ENCODE data around the gene SBF2.

Gene SBF2

GRCh38 chr11:9980931-9981330 is 313.1 kb downstream of the SBF2 start:
- TF ChIP-seq, protein P1, sequence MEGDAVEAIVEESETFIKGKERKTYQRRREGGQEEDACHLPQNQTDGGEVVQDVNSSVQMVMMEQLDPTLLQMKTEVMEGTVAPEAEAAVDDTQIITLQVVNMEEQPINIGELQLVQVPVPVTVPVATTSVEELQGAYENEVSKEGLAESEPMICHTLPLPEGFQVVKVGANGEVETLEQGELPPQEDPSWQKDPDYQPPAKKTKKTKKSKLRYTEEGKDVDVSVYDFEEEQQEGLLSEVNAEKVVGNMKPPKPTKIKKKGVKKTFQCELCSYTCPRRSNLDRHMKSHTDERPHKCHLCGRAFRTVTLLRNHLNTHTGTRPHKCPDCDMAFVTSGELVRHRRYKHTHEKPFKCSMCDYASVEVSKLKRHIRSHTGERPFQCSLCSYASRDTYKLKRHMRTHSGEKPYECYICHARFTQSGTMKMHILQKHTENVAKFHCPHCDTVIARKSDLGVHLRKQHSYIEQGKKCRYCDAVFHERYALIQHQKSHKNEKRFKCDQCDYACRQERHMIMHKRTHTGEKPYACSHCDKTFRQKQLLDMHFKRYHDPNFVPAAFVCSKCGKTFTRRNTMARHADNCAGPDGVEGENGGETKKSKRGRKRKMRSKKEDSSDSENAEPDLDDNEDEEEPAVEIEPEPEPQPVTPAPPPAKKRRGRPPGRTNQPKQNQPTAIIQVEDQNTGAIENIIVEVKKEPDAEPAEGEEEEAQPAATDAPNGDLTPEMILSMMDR (IDR thresholded peaks at IDR 0.05; ENCODE audit: low read depth, low read length): no peak
- TF ChIP-seq POLR2A (IDR thresholded peaks at IDR 0.05; ENCODE audit: extremely low read depth, insufficient read length): no peak
- DNase-seq (ENCODE audit: low read depth): no peak
- no peak overlapping the region for H3K4me3 ChIP-seq (ENCODE audit: low read depth, low read length)

DNA sequence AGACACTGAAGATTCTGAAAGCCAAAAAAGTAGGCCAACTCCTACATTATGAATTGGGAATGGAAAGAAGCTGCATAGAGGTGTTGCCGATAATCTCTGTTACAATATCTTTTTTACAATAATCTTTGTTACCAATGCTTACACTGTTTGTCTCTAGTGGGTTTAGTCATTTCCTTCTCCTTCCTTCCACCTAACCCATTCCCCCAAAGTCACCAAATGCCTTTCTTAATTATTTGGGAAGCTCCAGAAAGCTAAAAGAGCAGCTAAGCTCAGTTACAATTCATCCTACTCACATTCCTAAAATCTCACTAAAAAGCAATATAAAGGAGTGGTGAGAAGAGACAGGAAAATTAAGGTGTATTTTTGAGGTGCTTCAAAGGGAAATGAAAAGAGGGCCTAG is 316.5 kb downstream of the SBF2 start:
- no peak for TF ChIP-seq POLR2A (IDR thresholded peaks at IDR 0.05; ENCODE audit: extremely low read depth, insufficient read length)
- TF ChIP-seq, protein P2, sequence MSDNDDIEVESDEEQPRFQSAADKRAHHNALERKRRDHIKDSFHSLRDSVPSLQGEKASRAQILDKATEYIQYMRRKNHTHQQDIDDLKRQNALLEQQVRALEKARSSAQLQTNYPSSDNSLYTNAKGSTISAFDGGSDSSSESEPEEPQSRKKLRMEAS (IDR thresholded peaks at IDR 0.05; ENCODE audit: low read depth, low read length): no peak
- no peak for TF ChIP-seq MYC (IDR thresholded peaks at IDR 0.05; ENCODE audit: low read depth, low read length)
- TF ChIP-seq, protein P1 (IDR thresholded peaks at IDR 0.05; ENCODE audit: low read depth, low read length): no peak
- no peak overlapping the region for H3K4me3 ChIP-seq (ENCODE audit: low read depth, low read length)
- DNase-seq (ENCODE audit: low read depth): no peak

- no peak overlapping the region for H3K4me3 ChIP-seq (ENCODE audit: low read depth, low read length)
- no peak for DNase-seq (ENCODE audit: low read depth)
- TF ChIP-seq, protein P2 (IDR thresholded peaks at IDR 0.05; ENCODE audit: low read depth, low read length): no peak
- TF ChIP-seq MYC (IDR thresholded peaks at IDR 0.05; ENCODE audit: low read depth, low read length) (no peak), POLR2A (IDR thresholded peaks at IDR 0.05; ENCODE audit: extremely low read depth, insufficient read length) (no peak)
- TF ChIP-seq, protein P1 (IDR thresholded peaks at IDR 0.05; ENCODE audit: low read depth, low read length): no peak
These were observed 319.6 kb downstream of the SBF2 start for GRCh38 chr11:9974375-9974774.

GRCh38 chr11:9973921-9974320 is 320.1 kb downstream of the SBF2 start:
- H3K4me3 ChIP-seq (ENCODE audit: low read depth, low read length): no peak overlapping the region
- no peak for DNase-seq (ENCODE audit: low read depth)
- TF ChIP-seq, protein P2 (IDR thresholded peaks at IDR 0.05; ENCODE audit: low read depth, low read length): no peak
- TF ChIP-seq, protein P1 (IDR thresholded peaks at IDR 0.05; ENCODE audit: low read depth, low read length): no peak
- TF ChIP-seq POLR2A (IDR thresholded peaks at IDR 0.05; ENCODE audit: extremely low read depth, insufficient read length) (no peak), MYC (IDR thresholded peaks at IDR 0.05; ENCODE audit: low read depth, low read length) (no peak)

DNA sequence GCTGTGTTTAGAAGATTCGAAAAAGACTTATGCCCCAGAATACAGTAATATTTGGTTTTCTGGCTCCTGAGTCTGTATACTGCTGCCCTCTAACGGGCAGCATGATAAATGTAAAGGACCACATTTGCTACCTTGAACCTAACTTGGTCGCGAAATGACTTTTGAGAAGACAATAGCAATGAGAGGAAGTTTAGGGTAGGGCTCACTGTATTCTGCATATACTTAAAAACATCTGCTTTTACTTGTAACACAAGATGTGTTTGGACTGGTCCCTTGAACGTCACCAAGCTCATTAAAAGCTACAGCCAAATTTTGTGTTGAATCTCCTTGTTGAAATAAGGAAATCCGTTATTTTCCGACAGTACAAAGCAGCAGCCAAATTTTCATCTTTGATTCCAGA is 321.0 kb downstream of the SBF2 start:
- peak; percentile 74 for DNase-seq (ENCODE audit: low read depth)
- no peak overlapping the region for H3K4me3 ChIP-seq (ENCODE audit: low read depth, low read length)
- no peak for TF ChIP-seq POLR2A (IDR thresholded peaks at IDR 0.05; ENCODE audit: extremely low read depth, insufficient read length)
- TF ChIP-seq, protein P2 (IDR thresholded peaks at IDR 0.05; ENCODE audit: low read depth, low read length): no peak
- TF ChIP-seq, protein P1 (IDR thresholded peaks at IDR 0.05; ENCODE audit: low read depth, low read length): peak; percentile 64
- TF ChIP-seq MYC (IDR thresholded peaks at IDR 0.05; ENCODE audit: low read depth, low read length): 0 out of 2 replicates have a peak, but pooled peaks have one; percentile 47

DNA sequence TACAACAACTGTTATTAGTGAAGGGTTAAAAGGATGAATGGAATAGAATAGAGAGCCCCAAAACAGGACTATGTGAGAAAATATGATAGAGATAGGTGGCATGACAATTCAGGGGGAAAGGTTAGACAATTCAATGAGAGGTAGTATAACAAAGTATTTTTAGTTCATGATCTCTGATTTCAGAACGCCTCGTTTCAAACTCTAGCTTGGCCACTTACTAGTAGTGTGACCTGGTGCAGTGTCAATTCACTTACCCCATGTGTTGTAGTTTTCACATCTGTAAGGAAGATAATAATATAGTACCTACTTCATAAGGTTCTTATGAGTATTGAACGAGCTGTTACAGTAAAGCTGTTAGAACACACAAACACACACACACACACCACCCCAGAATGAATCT is 322.1 kb downstream of the SBF2 start:
- H3K4me3 ChIP-seq (ENCODE audit: low read depth, low read length): no peak overlapping the region
- DNase-seq (ENCODE audit: low read depth): no peak
- TF ChIP-seq MYC (IDR thresholded peaks at IDR 0.05; ENCODE audit: low read depth, low read length): no peak
- TF ChIP-seq, protein P1 (IDR thresholded peaks at IDR 0.05; ENCODE audit: low read depth, low read length): no peak
- no peak for TF ChIP-seq POLR2A (IDR thresholded peaks at IDR 0.05; ENCODE audit: extremely low read depth, insufficient read length)
- TF ChIP-seq, protein P2 (IDR thresholded peaks at IDR 0.05; ENCODE audit: low read depth, low read length): no peak
